HUDEP-2 (cell line): ENCODE data around the gene ANXA10.
"Not testable (repeated sequence)": the region's sequence is repeated elsewhere in the genome, so short reads cannot be mapped to it uniquely, and the experiment has no call there.

Source experiments
- DNase-seq, 76 experiments: peaks; one replicate each; lab custom pipeline; 2025; ENCODE audit not compliant: unreplicated experiment in 76 of 76; lab: John Stamatoyannopoulos, UW

Gene ANXA10

GRCh38 chr4:168113059-168113458 lies 20.7 kb downstream of the ANXA10 start:
- DNase-seq: not testable (repeated sequence)

DNA sequence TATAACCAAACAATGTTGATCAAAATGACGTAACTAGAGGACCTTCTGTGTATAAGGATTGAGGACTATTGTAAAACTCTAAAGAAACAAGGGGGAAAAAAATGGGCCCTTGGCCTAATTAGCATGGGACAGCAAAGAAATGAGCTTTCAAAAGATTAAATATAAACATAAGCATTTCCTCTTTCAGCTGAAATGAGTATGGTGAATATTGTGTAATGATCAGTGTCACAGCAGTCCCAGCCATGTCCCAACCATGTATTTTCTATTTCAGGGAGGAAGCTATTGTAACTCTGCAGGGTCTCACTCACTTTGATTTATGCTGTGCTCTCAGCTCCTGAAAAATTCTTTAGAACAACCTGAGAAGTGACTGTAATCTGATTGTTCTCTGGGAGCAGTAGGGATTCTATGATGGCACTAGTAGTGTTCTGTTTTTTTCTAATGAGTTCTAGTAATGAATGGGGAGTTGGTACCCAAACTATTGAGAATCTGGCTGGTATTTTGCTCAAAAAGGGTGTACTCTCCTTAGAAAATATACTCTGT lies 25.8 kb downstream of the ANXA10 start:
- DNase-seq: no peak

GRCh38 chr4:168119100-168119499 lies 26.8 kb downstream of the ANXA10 start:
- DNase-seq: no peak

DNA sequence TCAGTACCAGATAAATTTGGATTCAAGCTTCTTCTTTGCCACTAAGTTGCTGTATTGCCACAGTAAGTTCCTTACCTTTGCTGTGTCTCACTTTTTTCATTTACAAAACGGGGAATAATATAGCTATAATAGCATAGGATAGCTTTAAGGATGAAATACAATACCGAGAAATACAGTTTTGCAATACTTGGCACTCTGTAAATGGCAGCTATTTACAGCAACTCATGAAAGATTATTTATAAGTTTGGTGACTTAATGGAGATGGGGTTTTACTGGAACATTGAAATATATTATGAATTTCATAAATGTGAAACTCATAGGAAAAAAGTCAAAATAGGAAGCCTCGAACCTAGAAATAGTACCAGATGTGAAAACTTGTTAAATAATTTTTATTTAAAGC lies 27.6 kb downstream of the ANXA10 start:
- no peak for DNase-seq

DNA sequence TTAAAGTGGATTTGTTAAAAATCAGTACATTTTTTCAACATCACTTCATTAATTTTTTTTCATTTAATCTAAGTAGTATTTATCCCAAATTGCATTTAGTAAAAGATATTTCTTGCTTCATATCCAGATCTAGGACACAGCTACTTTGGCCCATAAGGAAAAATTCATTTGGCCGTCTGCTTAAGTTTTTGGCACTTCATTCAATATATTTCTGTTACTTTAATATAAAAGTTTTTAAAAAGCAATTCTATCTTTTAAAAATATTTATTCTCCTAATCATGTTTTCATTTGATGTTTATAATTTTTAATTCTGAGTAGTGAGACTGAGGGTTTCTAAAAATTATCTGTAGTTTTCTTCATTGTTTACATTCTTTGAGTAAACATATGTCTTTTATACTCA lies 28.5 kb downstream of the ANXA10 start:
- no peak for DNase-seq

GRCh38 chr4:168124008-168124641 lies 31.8 kb downstream of the ANXA10 start:
- no peak for DNase-seq

- DNase-seq: no peak
Measured at GRCh38 chr4:168126952-168127351, 34.6 kb downstream of the ANXA10 start.

DNA sequence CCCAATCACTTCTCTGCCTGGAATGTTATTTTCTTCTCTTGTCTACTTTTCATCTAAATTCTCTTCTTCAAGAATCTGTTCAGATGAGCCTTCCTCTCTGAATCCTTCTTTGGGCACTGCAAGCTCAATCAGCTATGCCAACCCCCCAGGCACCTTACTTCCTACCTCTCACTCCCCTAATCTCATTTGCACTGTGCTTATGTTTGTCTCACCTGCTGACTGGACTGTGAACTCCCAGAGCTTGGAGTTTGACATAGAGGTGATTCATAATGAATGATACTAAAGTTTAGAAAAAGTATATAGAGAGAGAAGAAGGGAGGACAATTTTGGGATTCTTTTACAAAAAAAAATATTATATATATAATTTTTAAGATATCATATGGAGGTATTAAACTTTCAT lies 36.3 kb downstream of the ANXA10 start:
- DNase-seq: no peak

GRCh38 chr4:168129046-168129772 lies 36.9 kb downstream of the ANXA10 start:
- DNase-seq: no peak

DNA sequence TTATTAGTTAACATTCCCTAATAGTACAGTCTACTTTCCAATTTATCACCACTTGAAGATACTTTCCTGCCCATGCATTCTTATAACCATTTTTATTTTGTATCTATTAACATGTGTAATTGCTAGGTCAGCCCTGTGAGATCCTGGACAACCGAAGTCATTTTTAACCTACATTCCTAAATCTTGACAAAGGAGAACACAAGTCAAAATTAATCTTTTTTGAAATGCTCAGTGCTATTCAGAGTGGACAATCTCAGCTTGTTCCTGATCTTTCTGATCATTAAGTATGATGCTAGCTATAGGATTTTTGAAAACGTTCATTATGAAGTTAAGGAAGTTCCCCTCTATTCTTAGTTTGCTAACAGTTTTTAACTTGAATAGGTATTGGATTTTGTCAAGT lies 37.5 kb downstream of the ANXA10 start:
- no peak for DNase-seq

GRCh38 chr4:168131196-168131595 lies 38.9 kb downstream of the ANXA10 start:
- no peak for DNase-seq

DNA sequence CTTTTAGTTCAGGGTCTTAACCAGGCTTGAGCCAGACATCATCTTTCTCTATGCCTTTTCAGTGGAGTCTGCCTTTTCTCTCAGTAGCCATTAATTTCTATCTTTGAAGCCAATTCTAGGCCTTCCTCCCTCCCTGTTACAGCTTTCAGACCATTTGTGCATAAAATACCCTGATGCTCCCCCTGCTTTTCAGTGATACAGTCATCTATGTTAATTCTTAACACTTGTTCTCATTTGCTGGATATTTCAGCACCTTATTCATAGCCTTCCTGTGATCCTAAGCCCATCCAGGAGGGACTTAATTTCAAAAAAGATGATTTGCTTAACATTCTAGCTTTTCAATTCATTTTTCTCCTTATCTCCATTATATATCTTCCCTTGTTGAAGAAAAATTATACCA lies 42.3 kb downstream of the ANXA10 start:
- no peak for DNase-seq

- DNase-seq: not testable (repeated sequence)
Measured at GRCh38 chr4:168135860-168136259, 43.5 kb downstream of the ANXA10 start.

DNA sequence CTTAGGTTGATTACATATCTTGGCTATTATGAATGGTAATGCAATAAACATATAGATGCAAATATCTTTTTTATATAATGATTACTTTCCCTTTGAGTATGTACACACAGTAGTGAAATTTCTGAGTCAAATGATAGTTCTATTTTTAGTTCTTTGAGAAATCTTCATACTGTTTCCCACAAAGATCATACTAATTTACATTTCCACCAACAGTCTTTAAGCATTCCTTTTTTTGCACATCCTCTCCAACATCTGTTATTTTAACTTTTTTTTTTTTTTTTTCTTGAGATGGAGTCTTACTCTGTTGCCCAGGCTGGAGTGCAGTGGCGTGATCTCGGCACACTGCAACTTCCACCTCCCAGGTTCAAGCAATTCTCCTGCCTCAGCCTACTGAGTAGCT lies 45.4 kb downstream of the ANXA10 start:
- DNase-seq: not testable (repeated sequence)

DNA sequence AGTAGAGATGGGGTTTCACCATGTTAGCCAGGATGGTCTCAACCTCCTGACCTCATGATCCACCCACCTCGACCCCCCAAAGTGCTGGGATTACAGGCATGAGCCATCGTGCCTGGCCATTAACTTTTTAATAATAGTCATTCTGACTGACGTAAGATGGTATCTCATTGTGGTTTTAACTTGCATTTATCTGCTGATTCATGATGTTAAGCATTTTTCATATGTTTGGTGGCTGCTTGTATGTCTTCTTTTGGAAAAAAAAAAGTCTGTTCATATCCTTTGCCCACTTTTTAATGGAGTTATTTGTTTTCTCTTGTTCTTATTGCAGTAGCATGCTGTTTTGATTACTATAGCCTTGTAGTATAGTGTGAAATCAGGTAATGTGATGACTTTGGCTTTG lies 45.8 kb downstream of the ANXA10 start:
- DNase-seq: no peak

- no peak for DNase-seq
Measured at GRCh38 chr4:168139336-168139735, 47.0 kb downstream of the ANXA10 start.

GRCh38 chr4:168141733-168142132 lies 49.4 kb downstream of the ANXA10 start:
- no peak for DNase-seq

DNA sequence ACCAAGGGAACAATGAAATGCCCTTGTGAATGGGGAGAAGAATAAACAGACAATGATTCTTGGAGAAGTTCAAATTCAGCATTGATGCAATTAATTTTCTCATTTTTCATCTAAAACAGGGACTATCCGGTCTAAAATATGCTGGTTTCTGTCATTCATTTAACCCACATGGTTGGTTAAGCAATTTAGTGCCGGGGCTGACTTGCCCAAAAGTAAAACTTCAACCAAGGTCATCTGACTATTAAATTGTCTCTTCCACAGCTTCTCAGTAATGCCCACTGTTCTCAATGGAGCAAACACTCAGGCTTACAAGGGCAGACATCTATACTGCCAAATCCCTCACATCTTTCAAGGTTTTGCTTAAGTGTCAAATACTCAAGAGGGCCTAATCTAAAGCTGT lies 51.3 kb downstream of the ANXA10 start:
- DNase-seq: no peak

- DNase-seq: no peak
Measured at GRCh38 chr4:168150420-168151050, 58.2 kb downstream of the ANXA10 start.

- DNase-seq: no peak
Measured at GRCh38 chr4:168151327-168151726, 59.0 kb downstream of the ANXA10 start.

DNA sequence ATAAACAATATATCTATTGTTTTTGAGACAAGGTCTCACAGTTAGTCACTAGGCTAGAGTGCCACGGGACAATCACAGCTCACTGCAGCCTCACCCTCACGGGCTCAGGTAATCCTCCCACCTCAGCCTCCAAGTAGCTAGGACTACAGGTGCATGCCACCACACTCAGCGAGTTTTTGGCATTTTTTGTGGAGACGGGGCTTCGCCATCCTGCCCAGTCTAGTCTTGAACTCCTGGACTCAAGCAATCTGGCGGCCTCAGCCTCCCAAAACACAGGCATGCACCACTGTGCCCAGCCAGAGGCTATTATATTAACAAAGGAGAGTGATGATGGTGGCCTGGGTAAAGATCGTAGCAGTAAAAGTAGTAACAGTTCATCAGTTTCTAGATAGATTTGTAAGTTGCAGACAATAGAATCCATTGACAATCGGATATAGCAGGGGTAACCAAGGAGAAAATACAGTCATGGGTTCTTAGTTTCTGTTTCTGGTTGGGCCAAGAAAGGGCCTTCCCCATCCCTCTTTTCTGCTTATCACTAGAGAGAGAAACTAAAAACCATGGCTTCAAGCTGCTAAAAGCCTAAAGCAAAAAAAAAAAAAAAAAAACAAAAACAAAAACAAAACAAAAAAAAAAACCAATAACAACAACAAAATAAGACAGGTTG lies 60.6 kb downstream of the ANXA10 start:
- no peak for DNase-seq
